Measurements from ENCODE around the gene OTOP1. TPM values are rescaled to one million over a fixed set of nuclear protein-coding genes. Genes with fewer than 3 reads are reported as not detected.
"Not testable (repeated sequence)": the region's sequence is repeated elsewhere in the genome, so short reads cannot be mapped to it uniquely, and the experiment has no call there.

The OTOP1 gene
- polyA plus RNA-seq, 1 experiment: not detected

GRCh38 chr4:4249866-4250265 lies 23.1 kb upstream of the OTOP1 start:
- ChIA-PET POLR2A (no interaction called here), CTCF (interaction anchor here (0.6 to 2.5 kb wide), 4 partner anchors 10 to 231 kb away, joined by 3 to 14 read pairs (median 6); no protein-coding TSS in a partner anchor)
- Histone ChIP-seq H3K27ac (ENCODE audit: low read depth, low read length) (no peak overlapping the region), H3K4me3 (ENCODE audit: low read depth, low read length) (no peak overlapping the region), H3K27me3 (ENCODE audit: control insufficient read depth, insufficient read depth, low read length) (peaks cover 9% of the 10 kb centered on the region), H3K9me3 (ENCODE audit: control insufficient read depth, insufficient read depth, low read length) (no peaks in the 10 kb centered on the region; the same call in 1 of the 2 replicates)
- no peak for TF ChIP-seq CTCF (IDR thresholded peaks at IDR 0.05; ENCODE audit: low read depth, low read length)
- DNase-seq (ENCODE audit: low read depth, low spot score): no peak

GRCh38 chr4:4249342-4249741 lies 22.6 kb upstream of the OTOP1 start:
- CTCF ChIA-PET: interaction anchor here (0.8 to 1.7 kb wide), 3 partner anchors 10 to 232 kb away, joined by 3 to 14 read pairs (median 5); no protein-coding TSS in a partner anchor
- H3K27me3 ChIP-seq (ENCODE audit: control insufficient read depth, insufficient read depth, low read length); H3K27ac ChIP-seq (ENCODE audit: low read depth, low read length); H3K4me3 ChIP-seq (ENCODE audit: low read depth, low read length); DNase-seq (ENCODE audit: low read depth, low spot score); H3K9me3 ChIP-seq (ENCODE audit: control insufficient read depth, insufficient read depth, low read length): not testable (repeated sequence)
- POLR2A ChIA-PET: interaction anchor here (1.7 kb wide), 1 partner anchor 293 kb away, joined by 3 read pairs; no protein-coding TSS in a partner anchor

DNA sequence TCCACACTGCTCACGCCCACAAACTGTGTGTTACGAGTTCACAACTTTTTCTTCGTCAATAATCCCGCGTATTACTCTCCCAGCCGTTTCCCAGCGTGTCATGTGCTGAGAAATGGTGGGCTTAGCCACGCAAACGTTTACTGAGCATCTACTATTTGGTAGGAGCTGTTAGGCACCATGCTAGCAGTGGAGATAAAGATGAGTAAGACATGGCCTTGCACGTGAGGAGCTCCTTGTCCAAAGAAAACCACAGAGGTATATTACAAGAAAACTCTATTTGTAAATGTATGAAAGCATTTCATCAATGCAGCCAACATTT lies 22.1 kb upstream of the OTOP1 start:
- Histone ChIP-seq H3K27ac (ENCODE audit: low read depth, low read length) (peak overlapping the region; percentile 96), H3K27me3 (ENCODE audit: control insufficient read depth, insufficient read depth, low read length) (peaks cover 5% of the 10 kb centered on the region), H3K4me3 (ENCODE audit: low read depth, low read length) (peak overlapping the region; percentile 90), H3K9me3 (ENCODE audit: control insufficient read depth, insufficient read depth, low read length) (no peaks in the 10 kb centered on the region; the same call in 1 of the 2 replicates)
- POLR2A ChIA-PET: interaction anchor here (0.6 to 1.7 kb wide), 2 partner anchors 127 to 293 kb away, joined by 3 to 6 read pairs; no protein-coding TSS in a partner anchor
- DNase-seq (ENCODE audit: low read depth, low spot score): no peak
- CTCF ChIA-PET: interaction anchor here (1.3 to 1.7 kb wide), 3 partner anchors 11 to 271 kb away, joined by 3 to 14 read pairs (median 5); no protein-coding TSS in a partner anchor
- TF ChIP-seq CTCF (IDR thresholded peaks at IDR 0.05; ENCODE audit: low read depth, low read length): no peak

DNA sequence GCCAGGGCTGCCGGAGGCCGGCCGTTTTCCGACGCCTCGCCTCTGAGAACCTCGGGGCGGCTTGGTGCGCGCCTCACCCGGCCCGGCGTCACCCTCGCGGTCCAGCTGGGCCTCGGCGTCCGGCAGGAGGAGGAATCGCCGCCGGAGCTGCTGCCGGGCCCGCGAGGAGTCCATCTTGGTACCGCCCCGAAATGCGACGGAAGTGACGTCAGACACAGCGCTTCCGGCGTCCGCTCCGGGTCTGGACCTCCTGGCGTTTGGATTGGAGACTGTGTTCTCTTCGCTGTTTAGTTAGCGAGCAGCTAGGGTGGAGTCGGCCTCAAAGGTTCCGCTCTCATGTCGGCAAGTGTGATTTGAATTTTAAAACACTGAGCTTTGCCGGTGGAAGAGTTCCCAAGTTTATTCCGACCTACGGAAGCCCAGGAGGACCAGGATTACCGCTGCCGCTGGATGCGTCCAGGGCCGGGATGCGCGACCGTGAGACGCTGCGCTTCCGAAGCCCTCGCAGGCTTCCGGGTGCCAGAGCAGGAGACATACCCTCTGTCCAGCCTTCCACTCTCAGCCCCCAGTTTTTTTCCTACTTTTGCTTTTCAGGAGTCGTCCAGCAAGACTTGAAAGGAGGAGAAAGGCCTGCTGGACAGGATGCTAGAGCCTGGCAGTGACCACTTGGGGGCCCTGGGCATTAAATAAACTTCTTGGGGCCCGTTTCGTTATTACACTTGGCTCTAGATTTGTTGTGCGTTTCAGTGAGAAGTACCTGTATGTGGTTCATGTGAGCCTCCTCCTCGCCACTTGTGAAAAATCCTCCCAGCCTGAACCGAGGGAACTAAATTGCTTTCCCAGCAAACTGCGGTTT lies 21.5 kb upstream of the OTOP1 start, which contains the start of gene TMEM128:
TSS of gene TMEM128 (minus strand) at position 195 of the 856 bp plus-strand sequence. CDS start at position 174, 21 bp downstream.
- H3K27me3 ChIP-seq (ENCODE audit: control insufficient read depth, insufficient read depth, low read length): peaks cover 3% of the 10 kb centered on the region
- ChIA-PET CTCF (interaction anchor here (0.7 to 1.7 kb wide), 4 partner anchors 8 to 272 kb away, joined by 3 to 14 read pairs (median 4); no protein-coding TSS in a partner anchor), POLR2A (interaction anchor here (0.6 to 1.7 kb wide), 5 partner anchors 104 to 294 kb away, joined by 3 to 6 read pairs (median 3); no protein-coding TSS in a partner anchor)
- TF ChIP-seq CTCF (IDR thresholded peaks at IDR 0.05; ENCODE audit: low read depth, low read length): peak; percentile 34
- peak within 1 kb of the TSS; percentile 90 for H3K4me3 ChIP-seq (ENCODE audit: low read depth, low read length)
- no peaks in the 10 kb centered on the region; the same call in 1 of the 2 replicates for H3K9me3 ChIP-seq (ENCODE audit: control insufficient read depth, insufficient read depth, low read length)
- H3K27ac ChIP-seq (ENCODE audit: low read depth, low read length): peak within 1 kb of the TSS; percentile 96
- peak; percentile 83 for DNase-seq (ENCODE audit: low read depth, low spot score)

DNA sequence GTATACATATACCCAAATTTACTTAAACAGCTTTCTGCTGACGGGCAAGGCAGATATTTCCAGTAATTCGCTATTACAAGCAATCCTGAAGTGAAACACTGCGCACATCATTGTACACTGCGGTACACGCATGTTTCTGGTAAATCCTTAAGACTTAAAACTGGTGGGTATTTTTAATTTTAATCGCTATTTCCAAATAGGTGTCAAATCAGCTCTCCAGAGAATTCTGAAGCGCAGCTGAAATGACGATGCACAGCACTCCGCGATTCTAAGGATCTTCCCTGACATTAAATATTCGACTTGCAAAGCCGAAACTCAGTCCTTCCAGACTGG lies 20.9 kb upstream of the OTOP1 start:
- ChIA-PET CTCF (interaction anchor here (0.7 to 1.5 kb wide), 2 partner anchors 8 to 273 kb away, joined by 3 read pairs; no protein-coding TSS in a partner anchor), POLR2A (interaction anchor here (0.6 to 1.1 kb wide), 3 partner anchors 104 to 293 kb away, joined by 3 read pairs; no protein-coding TSS in a partner anchor)
- H3K27ac ChIP-seq (ENCODE audit: low read depth, low read length): peak overlapping the region; percentile 96
- DNase-seq (ENCODE audit: low read depth, low spot score): no peak
- no peaks in the 10 kb centered on the region; the same call in 1 of the 2 replicates for H3K9me3 ChIP-seq (ENCODE audit: control insufficient read depth, insufficient read depth, low read length)
- H3K4me3 ChIP-seq (ENCODE audit: low read depth, low read length): peak overlapping the region; percentile 90
- TF ChIP-seq CTCF (IDR thresholded peaks at IDR 0.05; ENCODE audit: low read depth, low read length): no peak
- H3K27me3 ChIP-seq (ENCODE audit: control insufficient read depth, insufficient read depth, low read length): peaks cover 3% of the 10 kb centered on the region
